Measurements from ENCODE around the gene SLC25A13.

The SLC25A13 gene

GRCh38 chr7:96212474-96212873 lies 109.4 kb downstream of the SLC25A13 start:
- no peak for DNase-seq (ENCODE audit: low read depth, low spot score)
- Histone ChIP-seq H3K27me3 (ENCODE audit: control insufficient read depth, insufficient read depth, low read length) (no peaks in the 10 kb centered on the region), H3K9me3 (ENCODE audit: control insufficient read depth, insufficient read depth, low read length) (no peaks in the 10 kb centered on the region), H3K4me3 (ENCODE audit: low read length) (no peak overlapping the region), H3K27ac (ENCODE audit: low read length) (no peak overlapping the region), H3K36me3 (ENCODE audit: control insufficient read depth, insufficient read depth, low read length) (no peaks in the 10 kb centered on the region), H3K4me1 (ENCODE audit: control insufficient read depth, insufficient read depth, low read length) (peaks cover 3% of the 10 kb centered on the region)
- no CpG with 5 or more reads among the region's 2 CpGs for WGBS (ENCODE audit: insufficient coverage, insufficient read length)

GRCh38 chr7:96211954-96212353 lies 109.9 kb downstream of the SLC25A13 start:
- H3K27ac ChIP-seq (ENCODE audit: low read length): no peak overlapping the region
- no peaks in the 10 kb centered on the region for H3K27me3 ChIP-seq (ENCODE audit: control insufficient read depth, insufficient read depth, low read length)
- H3K4me3 ChIP-seq (ENCODE audit: low read length): no peak overlapping the region
- H3K4me1 ChIP-seq (ENCODE audit: control insufficient read depth, insufficient read depth, low read length): peaks cover 3% of the 10 kb centered on the region
- no peaks in the 10 kb centered on the region for H3K9me3 ChIP-seq (ENCODE audit: control insufficient read depth, insufficient read depth, low read length)
- no peak for DNase-seq (ENCODE audit: low read depth, low spot score)
- H3K36me3 ChIP-seq (ENCODE audit: control insufficient read depth, insufficient read depth, low read length): no peaks in the 10 kb centered on the region

GRCh38 chr7:96205665-96206064 lies 116.2 kb downstream of the SLC25A13 start:
- Histone ChIP-seq H3K4me1 (ENCODE audit: control insufficient read depth, insufficient read depth, low read length) (no peaks in the 10 kb centered on the region), H3K4me3 (ENCODE audit: low read length) (no peak overlapping the region), H3K27me3 (ENCODE audit: control insufficient read depth, insufficient read depth, low read length) (no peaks in the 10 kb centered on the region), H3K36me3 (ENCODE audit: control insufficient read depth, insufficient read depth, low read length) (no peaks in the 10 kb centered on the region), H3K9me3 (ENCODE audit: control insufficient read depth, insufficient read depth, low read length) (no peaks in the 10 kb centered on the region), H3K27ac (ENCODE audit: low read length) (no peak overlapping the region)
- no CpG with 5 or more reads among the region's 2 CpGs for WGBS (ENCODE audit: insufficient coverage, insufficient read length)
- no peak for DNase-seq (ENCODE audit: low read depth, low spot score)

- Histone ChIP-seq H3K36me3 (ENCODE audit: control insufficient read depth, insufficient read depth, low read length) (no peaks in the 10 kb centered on the region), H3K4me1 (ENCODE audit: control insufficient read depth, insufficient read depth, low read length) (no peaks in the 10 kb centered on the region), H3K4me3 (ENCODE audit: low read length) (no peak overlapping the region), H3K27ac (ENCODE audit: low read length) (no peak overlapping the region), H3K9me3 (ENCODE audit: control insufficient read depth, insufficient read depth, low read length) (no peaks in the 10 kb centered on the region), H3K27me3 (ENCODE audit: control insufficient read depth, insufficient read depth, low read length) (no peaks in the 10 kb centered on the region)
- WGBS (ENCODE audit: insufficient coverage, insufficient read length): no CpG with 5 or more reads among the region's 3 CpGs
- no peak for DNase-seq (ENCODE audit: low read depth, low spot score)
Observed at GRCh38 chr7:96204601-96205000, 117.3 kb downstream of the SLC25A13 start.

- Histone ChIP-seq H3K36me3 (ENCODE audit: control insufficient read depth, insufficient read depth, low read length) (no peaks in the 10 kb centered on the region), H3K4me3 (ENCODE audit: low read length) (no peak overlapping the region), H3K9me3 (ENCODE audit: control insufficient read depth, insufficient read depth, low read length) (no peaks in the 10 kb centered on the region), H3K4me1 (ENCODE audit: control insufficient read depth, insufficient read depth, low read length) (no peaks in the 10 kb centered on the region), H3K27ac (ENCODE audit: low read length) (no peak overlapping the region), H3K27me3 (ENCODE audit: control insufficient read depth, insufficient read depth, low read length) (no peaks in the 10 kb centered on the region)
- no peak for DNase-seq (ENCODE audit: low read depth, low spot score)
- WGBS (ENCODE audit: insufficient coverage, insufficient read length): no CpG with 5 or more reads among the region's 3 CpGs
Observed at GRCh38 chr7:96203786-96204185, 118.1 kb downstream of the SLC25A13 start.

- DNase-seq (ENCODE audit: low read depth, low spot score): no peak
- H3K4me1 ChIP-seq (ENCODE audit: control insufficient read depth, insufficient read depth, low read length): peaks cover 2% of the 10 kb centered on the region; the same call in 1 of the 2 replicates
- no peak overlapping the region for H3K4me3 ChIP-seq (ENCODE audit: low read length)
- H3K9me3 ChIP-seq (ENCODE audit: control insufficient read depth, insufficient read depth, low read length): no peaks in the 10 kb centered on the region
- no CpG with 5 or more reads among the region's 2 CpGs for WGBS (ENCODE audit: insufficient coverage, insufficient read length)
- H3K27me3 ChIP-seq (ENCODE audit: control insufficient read depth, insufficient read depth, low read length): no peaks in the 10 kb centered on the region
- no peaks in the 10 kb centered on the region for H3K36me3 ChIP-seq (ENCODE audit: control insufficient read depth, insufficient read depth, low read length)
- H3K27ac ChIP-seq (ENCODE audit: low read length): no peak overlapping the region
Observed at GRCh38 chr7:96202102-96202501, 119.8 kb downstream of the SLC25A13 start.

GRCh38 chr7:96200740-96201139 lies 121.2 kb downstream of the SLC25A13 start:
- DNase-seq (ENCODE audit: low read depth, low spot score): no peak
- Histone ChIP-seq H3K4me3 (ENCODE audit: low read length) (no peak overlapping the region), H3K27ac (ENCODE audit: low read length) (no peak overlapping the region), H3K36me3 (ENCODE audit: control insufficient read depth, insufficient read depth, low read length) (no peaks in the 10 kb centered on the region), H3K27me3 (ENCODE audit: control insufficient read depth, insufficient read depth, low read length) (no peaks in the 10 kb centered on the region), H3K9me3 (ENCODE audit: control insufficient read depth, insufficient read depth, low read length) (no peaks in the 10 kb centered on the region), H3K4me1 (ENCODE audit: control insufficient read depth, insufficient read depth, low read length) (peaks cover 2% of the 10 kb centered on the region; the same call in 1 of the 2 replicates)
- WGBS (ENCODE audit: insufficient coverage, insufficient read length): no CpG with 5 or more reads among the region's 1 CpG

GRCh38 chr7:96199421-96199820 lies 122.5 kb downstream of the SLC25A13 start:
- WGBS (ENCODE audit: insufficient coverage, insufficient read length): no CpG with 5 or more reads among the region's 1 CpG
- H3K27me3 ChIP-seq (ENCODE audit: control insufficient read depth, insufficient read depth, low read length): no peaks in the 10 kb centered on the region
- H3K9me3 ChIP-seq (ENCODE audit: control insufficient read depth, insufficient read depth, low read length): no peaks in the 10 kb centered on the region
- no peak overlapping the region for H3K27ac ChIP-seq (ENCODE audit: low read length)
- DNase-seq (ENCODE audit: low read depth, low spot score): no peak
- no peaks in the 10 kb centered on the region for H3K36me3 ChIP-seq (ENCODE audit: control insufficient read depth, insufficient read depth, low read length)
- H3K4me1 ChIP-seq (ENCODE audit: control insufficient read depth, insufficient read depth, low read length): peaks cover 2% of the 10 kb centered on the region; the same call in 1 of the 2 replicates
- H3K4me3 ChIP-seq (ENCODE audit: low read length): no peak overlapping the region

GRCh38 chr7:96198047-96198636 lies 123.8 kb downstream of the SLC25A13 start:
- DNase-seq (ENCODE audit: low read depth, low spot score): no peak
- no peak overlapping the region for H3K4me3 ChIP-seq (ENCODE audit: low read length)
- H3K4me1 ChIP-seq (ENCODE audit: control insufficient read depth, insufficient read depth, low read length): peaks cover 2% of the 10 kb centered on the region; the same call in 1 of the 2 replicates
- no peaks in the 10 kb centered on the region for H3K27me3 ChIP-seq (ENCODE audit: control insufficient read depth, insufficient read depth, low read length)
- no peak overlapping the region for H3K27ac ChIP-seq (ENCODE audit: low read length)
- H3K9me3 ChIP-seq (ENCODE audit: control insufficient read depth, insufficient read depth, low read length): no peaks in the 10 kb centered on the region
- H3K36me3 ChIP-seq (ENCODE audit: control insufficient read depth, insufficient read depth, low read length): no peaks in the 10 kb centered on the region
- WGBS (ENCODE audit: insufficient coverage, insufficient read length): no CpG with 5 or more reads among the region's 3 CpGs

- no peak for DNase-seq (ENCODE audit: low read depth, low spot score)
- H3K9me3 ChIP-seq (ENCODE audit: control insufficient read depth, insufficient read depth, low read length): no peaks in the 10 kb centered on the region
- H3K27ac ChIP-seq (ENCODE audit: low read length): no peak overlapping the region
- peaks cover 2% of the 10 kb centered on the region; the same call in 1 of the 2 replicates for H3K4me1 ChIP-seq (ENCODE audit: control insufficient read depth, insufficient read depth, low read length)
- no peaks in the 10 kb centered on the region for H3K36me3 ChIP-seq (ENCODE audit: control insufficient read depth, insufficient read depth, low read length)
- H3K27me3 ChIP-seq (ENCODE audit: control insufficient read depth, insufficient read depth, low read length): no peaks in the 10 kb centered on the region
- no peak overlapping the region for H3K4me3 ChIP-seq (ENCODE audit: low read length)
- whole genome bisulfite sequencing (ENCODE audit: insufficient coverage, insufficient read length): no CpG with 5 or more reads among the region's 4 CpGs
Observed at GRCh38 chr7:96196676-96197075, 125.2 kb downstream of the SLC25A13 start.

- Histone ChIP-seq H3K36me3 (ENCODE audit: control insufficient read depth, insufficient read depth, low read length) (no peaks in the 10 kb centered on the region; the same call in 1 of the 2 replicates), H3K27me3 (ENCODE audit: control insufficient read depth, insufficient read depth, low read length) (no peaks in the 10 kb centered on the region), H3K4me3 (ENCODE audit: low read length) (no peak overlapping the region), H3K4me1 (ENCODE audit: control insufficient read depth, insufficient read depth, low read length) (no peaks in the 10 kb centered on the region), H3K27ac (ENCODE audit: low read length) (no peak overlapping the region), H3K9me3 (ENCODE audit: control insufficient read depth, insufficient read depth, low read length) (no peaks in the 10 kb centered on the region)
- no CpG with 5 or more reads among the region's 4 CpGs for WGBS (ENCODE audit: insufficient coverage, insufficient read length)
- DNase-seq (ENCODE audit: low read depth, low spot score): no peak
Observed at GRCh38 chr7:96189129-96189820, 132.6 kb downstream of the SLC25A13 start.

All from iPS DF 6.9 (cell line).